ENCODE data around the gene VEGFB.

VEGFB gene, protein sequence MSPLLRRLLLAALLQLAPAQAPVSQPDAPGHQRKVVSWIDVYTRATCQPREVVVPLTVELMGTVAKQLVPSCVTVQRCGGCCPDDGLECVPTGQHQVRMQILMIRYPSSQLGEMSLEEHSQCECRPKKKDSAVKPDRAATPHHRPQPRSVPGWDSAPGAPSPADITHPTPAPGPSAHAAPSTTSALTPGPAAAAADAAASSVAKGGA

DNA sequence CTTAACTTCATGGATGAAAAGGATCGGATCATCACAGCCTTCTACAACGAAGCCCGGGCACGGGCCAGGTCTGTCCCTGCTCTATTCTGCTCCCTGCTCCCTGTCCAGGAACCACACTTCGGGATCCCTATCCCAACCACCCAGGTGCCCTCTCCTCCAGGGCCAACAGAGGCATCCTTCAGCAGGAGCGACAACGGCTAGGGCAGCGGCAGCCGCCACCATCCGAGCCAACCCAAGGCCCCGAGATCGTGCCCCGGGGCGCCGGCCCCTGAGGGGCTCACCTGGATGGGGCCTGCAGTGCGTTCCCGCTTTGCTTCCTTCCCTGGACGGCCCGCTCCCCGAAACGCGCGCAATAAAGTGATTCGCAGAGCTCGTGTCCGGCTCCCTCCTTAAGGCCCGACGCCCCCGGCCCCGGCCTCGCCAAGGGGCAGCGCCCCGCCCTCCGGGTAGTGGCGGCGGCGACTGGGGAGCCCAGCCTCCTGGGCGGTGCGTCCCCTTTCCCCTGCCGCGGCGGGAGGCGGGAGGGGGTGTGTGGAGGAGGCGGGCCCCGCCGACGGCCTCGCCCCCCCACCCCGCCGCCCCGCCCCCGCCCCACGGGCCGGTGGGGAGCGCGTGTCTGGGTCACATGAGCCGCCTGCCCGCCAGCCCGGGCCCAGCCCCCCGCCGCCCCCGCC is at the start of gene VEGFB:
VEGFB (plus strand) TSS at position 672 of the 674 bp plus-strand sequence. CDS start 250 bp downstream, outside the sequence.
- no peak for DNase-seq (ENCODE audit: low read depth)

DNA sequence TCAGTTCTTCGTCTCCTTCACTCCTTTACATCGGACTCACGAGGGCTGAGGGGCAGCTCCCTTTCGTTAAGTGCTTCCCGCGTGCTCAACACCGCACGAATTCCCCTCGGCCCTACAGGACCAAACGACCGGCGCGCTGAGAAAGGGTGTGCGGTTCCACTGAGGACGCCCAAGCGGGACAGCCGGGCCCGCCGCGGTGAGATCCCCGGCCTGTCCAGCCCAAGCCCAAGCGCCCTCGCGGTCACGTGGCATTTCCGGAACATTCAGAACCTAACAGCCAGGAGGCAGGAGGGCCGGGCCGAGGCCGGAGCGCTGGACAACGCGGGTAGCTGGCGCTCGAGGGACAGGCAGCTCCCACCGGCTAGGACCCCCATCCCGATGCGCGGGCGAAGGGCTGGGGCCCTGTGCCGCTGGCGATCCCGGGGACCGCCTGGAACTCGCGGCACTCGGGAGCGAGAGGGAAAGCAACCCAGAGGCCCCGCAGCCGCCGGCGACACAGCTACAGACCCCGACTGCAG is 49.1 kb upstream of the VEGFB start:
- no peak for DNase-seq (ENCODE audit: low read depth)

DNA sequence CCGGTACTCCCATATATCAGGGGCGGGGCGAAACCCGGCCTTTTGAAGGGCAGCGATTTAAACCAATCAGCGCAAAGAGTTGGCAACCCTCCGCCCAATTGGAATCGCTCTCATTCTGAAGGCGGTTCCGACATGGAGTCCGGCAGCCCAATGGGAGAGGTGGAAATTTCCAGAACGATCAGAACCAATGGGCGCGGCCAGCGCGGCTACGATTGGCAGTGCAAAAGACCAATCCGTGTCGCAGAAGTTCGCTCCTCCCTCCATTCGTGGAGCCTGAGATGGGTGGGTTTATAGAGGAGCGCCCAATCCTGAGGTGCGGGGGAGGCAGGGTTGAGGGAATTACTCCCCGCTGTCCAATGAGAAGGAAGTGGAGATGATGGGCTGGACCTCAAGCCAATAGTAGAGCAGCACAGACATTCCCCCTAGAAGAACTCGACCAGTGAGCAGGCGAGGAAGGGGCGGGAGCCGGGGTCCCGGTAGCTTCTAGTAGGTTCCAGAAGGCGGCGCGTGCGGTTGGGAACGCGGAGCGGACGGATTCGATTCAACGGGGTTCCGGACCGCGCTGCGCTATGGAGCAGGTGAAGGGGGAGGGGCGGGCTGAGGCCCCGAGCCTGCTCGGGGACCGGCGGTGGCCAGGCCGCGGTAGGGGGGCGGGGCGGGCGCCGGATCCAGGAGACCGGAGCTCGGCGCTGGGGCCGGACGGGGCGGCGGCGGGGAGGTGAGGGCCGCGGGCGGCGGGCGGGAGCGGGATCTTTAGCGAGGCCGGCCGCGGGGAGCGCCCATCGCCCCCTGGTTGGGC is 48.5 kb upstream of the VEGFB start, which contains the start of gene STIP1:
STIP1 (plus strand) TSS at position 479 of the 799 bp plus-strand sequence; CDS start at position 570, 91 bp downstream.
- DNase-seq (ENCODE audit: low read depth), result peak; percentile 100

DNA sequence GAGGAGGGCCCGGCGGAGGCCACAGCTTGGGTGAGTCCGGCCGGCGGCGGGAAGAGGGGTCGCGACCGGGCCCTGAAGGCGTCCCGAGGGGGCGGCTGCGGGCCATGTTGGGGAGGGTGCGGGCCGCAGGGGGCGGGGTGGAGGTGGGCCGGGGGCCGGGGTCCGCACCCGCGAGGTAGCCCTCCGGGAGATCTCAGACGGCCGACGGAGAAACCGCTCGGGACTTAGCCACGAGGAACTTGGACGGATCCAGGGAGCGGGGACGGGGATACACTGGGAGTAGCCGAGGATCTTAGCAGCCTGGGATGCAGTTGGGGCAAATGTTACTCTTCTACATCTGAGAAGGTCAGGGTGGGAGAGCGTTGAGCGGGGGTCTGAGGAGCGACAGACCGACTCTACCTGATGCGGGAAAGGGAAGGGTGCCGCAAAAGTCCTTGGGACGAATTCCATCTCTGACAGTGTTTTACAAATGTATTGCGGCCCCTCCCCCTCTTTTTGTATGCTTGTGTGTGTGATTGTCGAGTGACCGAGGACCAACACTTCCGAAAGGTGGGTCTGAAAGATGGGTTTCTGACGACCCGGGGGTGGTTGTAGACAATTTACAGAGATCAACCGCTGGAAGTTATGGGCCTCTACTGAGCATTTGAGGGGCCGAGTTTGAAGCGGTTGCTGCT is 47.8 kb upstream of the VEGFB start:
- no peak for DNase-seq (ENCODE audit: low read depth)

DNA sequence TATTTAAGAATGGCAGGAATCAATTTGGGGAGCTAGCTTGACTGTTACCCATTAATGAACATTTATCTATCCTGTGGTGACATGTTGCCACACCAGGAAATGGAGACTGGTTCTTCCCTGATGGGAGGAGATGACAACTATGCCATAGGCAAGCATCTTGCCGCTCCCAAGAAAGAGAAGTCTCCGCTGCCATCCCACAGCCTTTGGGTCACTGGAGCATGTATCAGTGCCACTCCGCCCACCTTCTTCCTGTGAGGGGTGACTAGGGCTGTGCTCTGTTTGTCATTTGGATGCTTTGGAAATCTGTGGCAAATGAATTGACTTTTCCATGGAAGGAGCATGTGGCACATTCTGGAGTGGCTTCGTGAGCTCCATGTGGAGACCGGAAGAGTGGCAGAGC is 42.0 kb upstream of the VEGFB start:
- no peak for DNase-seq (ENCODE audit: low read depth)

DNA sequence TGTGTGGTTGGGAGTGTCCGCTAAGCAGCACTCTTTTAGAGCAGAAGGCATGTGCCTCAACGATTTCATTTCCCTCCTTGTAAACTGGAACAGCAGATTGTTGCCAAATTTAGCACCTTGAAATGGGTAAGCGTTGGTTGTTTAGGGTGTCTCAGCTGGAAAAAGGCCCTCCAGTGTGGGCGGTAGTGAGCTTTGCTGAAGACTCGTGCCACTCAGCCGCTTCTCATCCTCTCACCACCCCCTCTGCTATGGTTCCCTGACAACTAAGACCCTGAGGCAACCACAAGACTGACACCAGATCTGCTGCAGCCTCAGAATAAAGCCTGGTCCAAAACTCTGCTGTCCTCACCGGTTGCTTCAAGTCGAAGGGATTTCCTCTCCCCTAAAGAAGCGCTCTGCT is 37.8 kb upstream of the VEGFB start:
- DNase-seq (ENCODE audit: low read depth), result no peak

DNA sequence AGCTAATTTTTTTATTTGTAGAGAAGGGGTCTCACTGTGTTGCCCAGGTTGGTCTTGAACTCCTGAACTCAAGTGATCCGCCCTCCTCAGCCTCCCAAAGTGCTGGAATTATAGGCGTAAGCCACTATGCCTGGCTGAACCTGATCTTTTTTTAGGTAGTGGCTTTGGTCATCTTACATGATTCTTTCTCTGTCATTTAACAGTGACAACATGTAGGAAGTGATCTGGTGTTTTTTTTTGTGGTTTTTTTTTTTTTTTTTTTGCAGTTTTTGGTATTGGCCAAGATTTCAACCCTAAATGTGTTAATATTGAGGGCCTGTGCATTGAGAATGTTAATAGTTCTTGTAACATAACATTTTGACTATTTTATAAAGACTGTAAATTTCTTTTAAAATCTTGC is 35.9 kb upstream of the VEGFB start:
- DNase-seq (ENCODE audit: low read depth), result no peak

DNA sequence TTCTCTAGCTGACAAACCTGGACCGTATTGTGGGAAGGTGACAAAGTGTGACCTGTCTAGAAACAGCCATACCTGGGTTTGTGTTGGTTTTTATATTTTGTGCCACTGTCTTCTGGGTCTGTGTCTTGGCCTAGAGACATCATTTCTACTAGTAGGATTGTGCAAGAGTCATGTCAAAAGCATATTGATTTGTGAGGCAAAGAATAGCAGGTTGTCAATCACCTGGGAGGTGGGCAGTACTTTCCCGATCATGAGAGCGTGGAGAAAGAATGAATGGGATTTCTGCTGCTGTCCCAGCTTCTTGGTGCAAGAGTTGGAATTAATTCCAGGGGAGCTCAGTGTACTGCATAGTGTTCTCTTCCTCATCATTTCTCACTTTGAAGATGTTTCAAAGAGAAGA is 32.8 kb upstream of the VEGFB start:
- DNase-seq (ENCODE audit: low read depth), result no peak

DNA sequence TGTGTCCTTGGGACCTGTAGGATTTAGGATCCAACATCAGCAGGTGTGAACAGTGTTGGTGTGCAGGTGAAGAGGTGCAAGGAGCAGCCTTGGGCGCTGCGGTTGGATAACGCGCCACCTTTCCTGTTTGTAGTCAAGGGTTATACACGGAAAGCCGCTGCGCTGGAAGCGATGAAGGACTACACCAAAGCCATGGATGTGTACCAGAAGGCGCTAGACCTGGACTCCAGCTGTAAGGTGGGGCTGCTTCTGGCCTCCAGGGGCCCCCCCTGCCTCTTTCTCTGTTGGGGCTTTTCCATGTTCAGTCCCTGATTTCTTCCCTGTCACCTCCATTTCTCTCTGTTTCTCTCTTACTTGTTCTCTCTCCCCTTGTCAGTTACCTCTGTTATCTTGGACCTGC is 31.4 kb upstream of the VEGFB start:
- DNase-seq (ENCODE audit: low read depth), result no peak

DNA sequence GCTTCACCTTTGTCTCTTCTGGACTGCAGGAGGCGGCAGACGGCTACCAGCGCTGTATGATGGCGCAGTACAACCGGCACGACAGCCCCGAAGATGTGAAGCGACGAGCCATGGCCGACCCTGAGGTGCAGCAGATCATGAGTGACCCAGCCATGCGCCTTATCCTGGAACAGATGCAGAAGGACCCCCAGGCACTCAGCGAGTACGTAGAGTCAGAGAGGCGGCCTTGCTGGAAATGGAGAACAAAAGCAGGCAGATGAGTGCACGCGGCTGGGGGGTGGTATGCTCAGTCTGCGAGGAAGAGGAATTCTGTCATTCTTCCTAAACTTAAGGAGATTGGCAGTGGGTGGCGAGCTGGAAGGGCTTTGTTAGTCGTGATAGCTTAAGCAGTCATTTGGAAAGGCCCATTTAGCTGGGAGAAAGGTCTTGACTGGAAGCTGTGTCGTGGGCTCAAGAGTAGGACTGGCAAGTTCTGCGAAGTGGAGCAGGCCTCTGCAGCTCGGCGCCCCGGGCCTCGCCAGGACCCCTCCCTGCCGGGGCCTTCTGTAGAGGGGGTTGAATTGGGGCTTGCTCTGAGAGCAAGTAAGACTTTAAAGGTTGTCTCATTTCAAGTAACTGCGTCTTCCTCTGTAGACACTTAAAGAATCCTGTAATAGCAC is 30.8 kb upstream of the VEGFB start:
- DNase-seq (ENCODE audit: low read depth), result no peak

DNA sequence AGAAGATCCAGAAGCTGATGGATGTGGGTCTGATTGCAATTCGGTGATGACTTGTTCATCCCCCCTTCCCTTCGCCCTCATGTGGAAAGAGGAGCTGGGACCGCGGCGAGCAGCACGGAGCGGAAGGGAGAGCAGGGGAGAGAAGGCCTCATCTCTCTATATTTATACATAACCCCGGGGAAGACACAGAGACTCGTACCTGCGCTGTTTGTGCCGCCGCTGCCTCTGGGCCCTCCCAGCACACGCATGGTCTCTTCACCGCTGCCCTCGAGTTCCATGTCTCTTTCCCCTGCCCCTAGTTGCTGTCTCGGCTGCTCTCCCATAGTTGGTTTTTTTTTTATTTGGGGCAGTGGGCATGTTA is 30.3 kb upstream of the VEGFB start:
- no peak for DNase-seq (ENCODE audit: low read depth)

DNA sequence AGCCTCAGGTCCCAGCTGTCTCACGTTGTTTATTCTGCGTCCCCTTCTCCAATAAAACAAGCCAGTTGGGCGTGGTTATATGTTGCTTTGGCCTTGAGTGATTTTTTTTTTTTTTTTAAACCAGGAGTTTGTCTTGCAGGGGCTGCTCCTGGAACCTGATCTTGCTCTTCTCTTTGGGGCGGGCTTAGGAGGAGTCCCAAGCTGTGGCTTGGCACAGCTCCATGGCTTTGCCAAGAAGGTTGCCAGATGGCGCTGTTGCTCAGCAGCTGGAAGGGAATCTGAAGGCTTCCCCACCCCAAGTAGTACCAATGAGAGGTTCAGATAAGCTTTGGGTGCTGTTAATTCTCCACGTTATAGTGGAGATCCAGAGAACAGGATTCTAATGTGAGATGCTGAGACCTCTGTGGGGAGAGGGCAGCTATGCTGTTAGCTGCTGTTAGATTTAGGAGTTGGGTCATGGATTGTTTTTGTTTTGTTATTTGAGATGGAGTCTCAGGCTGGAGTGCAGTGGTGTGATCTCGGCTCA is 29.9 kb upstream of the VEGFB start:
- DNase-seq (ENCODE audit: low read depth), result no peak

DNA sequence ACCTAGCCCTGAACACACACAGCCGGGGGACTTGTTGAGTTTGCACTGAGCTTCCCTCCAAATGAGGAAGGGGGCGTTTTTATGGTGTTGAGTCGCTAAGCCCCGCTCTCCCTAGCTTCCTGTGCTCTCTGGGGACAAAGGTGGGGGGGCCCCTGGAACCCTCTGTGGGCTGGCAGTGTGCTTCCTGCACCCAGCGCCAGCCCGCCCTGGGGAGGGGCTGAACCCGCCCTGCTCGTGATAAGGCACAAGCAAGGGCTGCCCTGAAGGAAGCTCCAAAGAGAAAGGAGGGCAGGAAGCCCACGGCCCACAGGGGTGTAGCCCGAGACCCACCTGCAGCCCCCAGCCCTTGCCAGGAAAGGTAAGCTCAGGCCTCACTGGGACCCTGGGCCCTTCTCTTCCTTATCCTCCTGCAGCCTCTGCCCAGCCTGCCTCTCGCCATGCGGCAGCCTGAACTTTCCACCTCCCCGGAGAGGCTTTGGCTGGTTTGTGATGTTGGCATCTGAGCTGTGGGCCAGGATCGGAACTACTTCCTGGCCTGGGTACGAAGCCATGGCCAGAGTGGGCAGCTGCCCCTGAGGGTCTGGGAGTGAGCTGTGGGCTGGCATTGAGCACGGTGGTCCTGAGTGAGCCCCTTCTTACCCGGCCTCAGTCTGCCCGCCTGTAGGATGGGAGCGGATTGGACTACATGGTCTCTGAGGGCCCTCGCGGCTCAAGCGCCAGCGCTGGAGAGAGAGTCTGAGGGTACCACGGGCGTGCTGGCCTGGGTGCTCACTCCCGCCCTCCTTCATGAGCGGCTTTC is 27.7 kb upstream of the VEGFB start, which contains the start of gene FERMT3:
FERMT3 (plus strand) TSS at position 265 of the 799 bp plus-strand sequence. CDS start 644 bp downstream, outside the sequence.
- no peak for DNase-seq (ENCODE audit: low read depth)

DNA sequence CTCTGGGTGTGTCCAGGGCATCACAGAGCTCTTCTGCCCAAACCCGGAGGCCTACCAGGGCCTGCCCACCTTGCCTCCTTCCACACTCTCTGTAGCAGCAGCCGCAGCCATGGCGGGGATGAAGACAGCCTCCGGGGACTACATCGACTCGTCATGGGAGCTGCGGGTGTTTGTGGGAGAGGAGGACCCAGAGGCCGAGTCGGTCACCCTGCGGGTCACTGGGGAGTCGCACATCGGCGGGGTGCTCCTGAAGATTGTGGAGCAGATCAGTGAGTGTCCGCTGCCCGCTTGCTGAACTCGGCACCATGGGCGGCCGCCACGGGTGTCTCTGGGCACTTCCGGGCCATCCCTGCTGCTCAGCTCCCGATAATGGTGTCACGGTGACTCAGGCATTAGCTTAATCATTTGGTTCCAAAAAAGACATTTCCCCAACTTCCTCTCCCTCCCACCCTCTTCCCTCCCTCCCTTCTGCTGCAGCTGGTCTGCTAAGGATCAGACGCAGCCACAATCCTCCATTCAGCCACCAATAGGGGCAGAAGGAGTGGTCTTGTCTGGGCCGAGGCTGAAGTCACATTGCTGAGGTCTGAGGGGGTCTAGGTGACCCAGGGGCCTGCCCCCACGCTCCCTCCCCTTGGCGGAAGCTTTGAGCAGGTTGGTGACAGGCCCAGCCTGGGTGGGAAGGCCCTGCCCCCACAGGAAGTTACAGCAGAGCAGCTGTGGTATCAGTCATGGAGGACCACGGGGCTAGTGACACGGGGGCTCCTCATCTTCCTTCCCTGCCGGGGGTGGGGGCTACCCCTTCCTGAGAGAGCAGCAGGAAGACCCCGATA is 26.9 kb upstream of the VEGFB start:
- peak; percentile 65 for DNase-seq (ENCODE audit: low read depth)

DNA sequence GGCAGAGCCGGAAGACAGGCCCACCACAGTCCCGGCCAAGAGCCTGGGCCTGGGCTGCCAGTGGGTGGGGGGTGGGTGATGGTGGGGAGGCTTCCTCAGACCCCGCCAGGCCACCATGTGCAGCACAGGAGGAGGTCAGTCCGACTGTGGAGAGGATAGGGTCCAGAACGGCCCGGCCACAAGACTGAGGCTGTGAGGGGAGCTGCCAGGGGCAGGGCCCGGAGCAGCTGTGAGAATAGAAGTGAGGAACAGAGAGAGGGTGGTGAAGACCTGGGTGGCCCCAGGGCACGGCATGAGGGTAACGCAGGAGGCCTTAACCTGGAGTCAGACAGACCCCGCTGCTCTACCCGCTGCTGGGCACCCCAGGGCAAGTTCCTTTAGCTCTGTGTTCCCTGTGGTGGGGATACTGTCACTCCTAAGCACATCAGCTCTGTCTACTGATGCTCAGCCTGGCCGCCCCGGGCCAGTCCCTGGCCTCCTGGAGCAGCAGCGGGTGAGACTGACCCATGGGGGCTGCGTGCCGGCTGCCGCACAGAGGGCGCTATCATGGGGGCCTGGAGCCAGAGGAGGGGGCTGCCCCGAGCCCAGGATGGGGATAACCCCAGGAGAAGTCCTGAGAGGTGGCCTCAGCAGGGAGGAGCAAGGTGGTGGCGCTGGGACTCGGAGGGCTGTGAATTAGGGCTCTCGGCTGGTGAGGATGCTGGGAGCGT is 26.1 kb upstream of the VEGFB start:
- no peak for DNase-seq (ENCODE audit: low read depth)

DNA sequence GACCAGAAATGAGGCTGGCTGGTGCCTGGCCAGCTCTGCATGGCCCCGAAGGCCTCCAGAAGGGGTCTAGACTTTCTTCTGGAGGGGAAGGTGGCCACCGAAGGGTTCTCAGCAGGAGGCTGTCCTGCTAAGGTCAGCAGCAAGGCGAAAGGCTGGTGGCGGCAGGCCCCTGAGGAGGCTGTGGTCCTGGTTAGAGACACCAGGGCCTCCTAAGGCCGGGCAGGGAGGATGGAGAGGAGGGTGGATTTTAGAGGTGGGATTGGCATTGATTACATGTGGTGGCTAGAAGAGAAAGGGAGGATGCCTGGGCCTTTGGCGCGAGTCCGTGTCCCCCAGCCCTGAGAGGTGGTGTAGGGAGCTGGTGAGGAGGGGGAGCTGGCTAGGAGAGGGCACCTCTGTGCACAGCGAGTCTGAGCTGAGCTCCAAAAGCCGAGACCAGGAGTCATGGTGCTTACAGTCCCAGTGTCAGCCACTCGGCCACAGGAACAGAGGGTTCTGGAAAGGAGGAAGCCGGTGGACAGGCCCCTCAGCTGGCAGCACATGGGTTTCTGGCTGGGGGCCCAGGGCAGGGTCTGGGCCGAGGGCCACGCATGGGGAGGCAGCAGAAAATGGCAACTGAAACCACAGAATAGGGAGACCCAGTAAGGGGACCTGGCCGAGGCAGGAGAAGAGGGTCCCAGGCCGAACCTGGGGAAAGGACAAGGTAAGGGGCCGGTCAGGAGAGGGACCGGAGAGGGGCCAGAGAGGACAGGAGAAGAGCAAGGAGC is 25.4 kb upstream of the VEGFB start:
- DNase-seq (ENCODE audit: low read depth), result no peak

DNA sequence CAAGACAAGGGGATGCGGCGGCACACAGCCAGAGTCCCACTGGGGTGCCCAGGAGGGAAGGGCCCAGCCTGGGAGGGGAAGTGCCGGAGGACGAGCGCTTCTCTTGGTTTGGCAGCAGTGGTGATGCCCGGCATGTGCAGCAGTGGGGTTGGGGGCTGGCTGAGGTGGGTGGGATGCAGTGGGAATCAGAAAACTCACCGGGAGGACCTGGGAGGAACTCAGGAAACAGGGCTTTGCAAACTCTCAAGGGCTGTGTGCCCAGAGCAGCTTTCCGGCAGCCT is 24.9 kb upstream of the VEGFB start:
- no peak for DNase-seq (ENCODE audit: low read depth)

DNA sequence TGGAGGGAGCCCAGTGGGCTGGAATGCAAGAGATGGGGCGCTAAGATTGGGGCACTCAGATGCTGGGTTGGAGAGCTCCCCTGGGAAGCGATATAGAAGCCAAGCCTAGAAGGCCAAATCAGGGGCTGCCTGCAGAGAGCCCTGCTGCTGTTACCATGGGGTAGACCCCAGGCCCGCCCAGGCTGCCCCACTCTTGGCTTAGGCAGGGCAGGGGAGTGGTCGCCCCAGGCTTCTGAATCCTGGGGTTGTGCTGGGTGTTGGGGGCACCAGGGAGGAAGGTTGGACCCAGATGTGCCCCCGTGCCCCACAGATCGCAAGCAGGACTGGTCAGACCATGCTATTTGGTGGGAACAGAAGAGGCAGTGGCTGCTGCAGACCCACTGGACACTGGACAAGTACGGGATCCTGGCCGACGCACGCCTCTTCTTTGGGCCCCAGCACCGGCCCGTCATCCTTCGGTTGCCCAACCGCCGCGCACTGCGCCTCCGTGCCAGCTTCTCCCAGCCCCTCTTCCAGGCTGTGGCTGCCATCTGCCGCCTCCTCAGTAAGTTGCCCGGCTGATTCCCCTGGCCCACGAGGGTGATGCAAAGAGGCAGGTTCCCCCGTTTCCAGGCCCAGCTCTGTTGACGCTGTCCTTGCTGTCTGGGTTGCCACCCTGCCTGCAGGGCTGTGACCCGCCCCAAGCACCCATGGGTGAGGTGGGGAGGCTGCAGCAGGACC is 23.9 kb upstream of the VEGFB start:
- no peak for DNase-seq (ENCODE audit: low read depth)

All from GM04503 (cell line).